ENCODE measurements around the gene DOK1.
"Not testable (repeated sequence)": the region's sequence is repeated elsewhere in the genome, so short reads cannot be mapped to it uniquely, and the experiment has no call there.

Gene DOK1

GRCh38 chr2:74548900-74549826 lies 5.4 kb upstream of the DOK1 start:
- DNase-seq = peak; percentile 40 to 63

DNA sequence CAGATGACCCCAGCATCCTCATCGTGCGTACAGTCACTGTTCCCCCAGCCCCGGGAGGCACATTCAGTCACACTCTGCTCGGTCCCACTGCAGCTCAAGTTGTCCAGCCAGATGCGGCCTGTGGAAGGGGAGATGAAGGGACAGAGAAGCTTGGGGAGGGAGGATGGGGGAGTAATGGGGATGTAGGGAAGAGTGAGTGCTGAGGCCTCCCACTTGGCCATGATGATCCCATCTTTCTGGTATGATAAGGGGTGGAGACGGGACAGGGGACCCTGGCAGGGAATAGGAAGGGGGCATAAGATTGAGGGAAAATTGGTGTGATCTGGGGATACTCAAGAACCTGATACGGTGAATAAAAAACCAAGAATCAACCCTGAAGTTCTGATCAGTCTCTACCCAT lies 4.3 kb upstream of the DOK1 start:
- no peak for DNase-seq

DNA sequence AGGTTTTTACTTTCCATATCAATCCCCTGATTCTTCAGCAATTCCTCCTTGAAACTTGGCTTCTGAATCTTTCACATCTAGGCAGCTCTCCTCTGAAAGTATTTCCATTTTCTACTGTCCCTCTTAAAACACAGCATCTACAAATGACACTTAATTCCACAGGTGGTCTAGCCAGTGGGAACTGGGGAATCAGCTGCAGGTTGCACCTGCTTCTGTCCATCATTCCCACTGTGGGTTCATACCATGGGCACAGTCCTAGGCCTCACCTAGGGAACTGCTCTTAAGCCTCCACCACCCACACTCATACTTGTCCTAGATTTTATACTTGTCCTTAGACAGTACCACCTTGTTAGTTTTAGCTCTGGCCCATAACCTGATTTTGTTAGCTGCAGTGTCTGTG lies 3.0 kb upstream of the DOK1 start:
- DNase-seq = no peak

- DNase-seq = no peak
Measured at GRCh38 chr2:74551942-74552913, 2.3 kb upstream of the DOK1 start.

GRCh38 chr2:74552914-74553811 lies 1.4 kb upstream of the DOK1 start:
- no peak for DNase-seq

- no peak for DNase-seq
Measured at GRCh38 chr2:74554820-74555531, 456 bp downstream of the DOK1 start.

- DNase-seq = no peak
Measured at GRCh38 chr2:74555610-74556103, 1.1 kb downstream of the DOK1 start.

DNA sequence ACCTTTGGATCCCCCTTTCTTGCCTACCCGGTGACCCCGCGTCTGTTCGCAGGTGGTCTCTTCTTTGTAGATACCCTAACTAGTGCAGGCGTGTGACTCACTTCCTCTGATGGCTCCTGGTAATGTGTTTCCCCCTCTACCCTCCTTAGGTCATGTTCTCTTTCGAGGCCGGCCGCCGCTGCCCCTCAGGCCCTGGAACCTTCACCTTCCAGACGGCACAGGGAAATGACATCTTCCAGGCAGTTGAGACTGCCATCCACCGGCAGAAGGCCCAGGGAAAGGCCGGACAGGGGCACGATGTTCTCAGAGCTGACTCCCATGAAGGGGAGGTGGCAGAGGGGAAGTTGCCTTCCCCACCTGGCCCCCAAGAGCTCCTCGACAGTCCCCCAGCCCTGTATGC lies 1.6 kb downstream of the DOK1 start:
- DNase-seq = no peak

DNA sequence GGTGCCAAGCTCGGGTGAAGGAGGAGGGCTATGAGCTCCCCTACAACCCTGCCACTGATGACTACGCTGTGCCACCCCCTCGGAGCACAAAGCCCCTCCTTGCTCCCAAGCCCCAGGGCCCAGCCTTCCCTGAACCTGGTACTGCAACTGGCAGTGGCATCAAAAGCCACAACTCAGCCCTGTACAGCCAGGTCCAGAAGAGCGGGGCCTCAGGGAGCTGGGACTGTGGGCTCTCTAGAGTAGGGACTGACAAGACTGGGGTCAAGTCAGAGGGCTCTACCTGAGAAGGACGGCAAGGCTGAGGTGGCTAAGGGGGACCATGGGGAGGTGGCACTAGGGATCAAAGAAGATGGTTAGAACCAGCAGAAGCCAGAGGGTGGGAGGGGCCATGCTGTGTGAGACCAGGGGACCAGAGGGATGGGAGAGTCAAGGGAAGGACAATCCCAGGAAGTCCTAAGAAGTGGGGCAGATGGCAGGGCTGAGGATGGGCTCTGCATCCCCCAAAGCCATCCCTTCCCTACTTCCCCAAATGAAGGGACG lies 2.4 kb downstream of the DOK1 start:
- no peak for DNase-seq

DNA sequence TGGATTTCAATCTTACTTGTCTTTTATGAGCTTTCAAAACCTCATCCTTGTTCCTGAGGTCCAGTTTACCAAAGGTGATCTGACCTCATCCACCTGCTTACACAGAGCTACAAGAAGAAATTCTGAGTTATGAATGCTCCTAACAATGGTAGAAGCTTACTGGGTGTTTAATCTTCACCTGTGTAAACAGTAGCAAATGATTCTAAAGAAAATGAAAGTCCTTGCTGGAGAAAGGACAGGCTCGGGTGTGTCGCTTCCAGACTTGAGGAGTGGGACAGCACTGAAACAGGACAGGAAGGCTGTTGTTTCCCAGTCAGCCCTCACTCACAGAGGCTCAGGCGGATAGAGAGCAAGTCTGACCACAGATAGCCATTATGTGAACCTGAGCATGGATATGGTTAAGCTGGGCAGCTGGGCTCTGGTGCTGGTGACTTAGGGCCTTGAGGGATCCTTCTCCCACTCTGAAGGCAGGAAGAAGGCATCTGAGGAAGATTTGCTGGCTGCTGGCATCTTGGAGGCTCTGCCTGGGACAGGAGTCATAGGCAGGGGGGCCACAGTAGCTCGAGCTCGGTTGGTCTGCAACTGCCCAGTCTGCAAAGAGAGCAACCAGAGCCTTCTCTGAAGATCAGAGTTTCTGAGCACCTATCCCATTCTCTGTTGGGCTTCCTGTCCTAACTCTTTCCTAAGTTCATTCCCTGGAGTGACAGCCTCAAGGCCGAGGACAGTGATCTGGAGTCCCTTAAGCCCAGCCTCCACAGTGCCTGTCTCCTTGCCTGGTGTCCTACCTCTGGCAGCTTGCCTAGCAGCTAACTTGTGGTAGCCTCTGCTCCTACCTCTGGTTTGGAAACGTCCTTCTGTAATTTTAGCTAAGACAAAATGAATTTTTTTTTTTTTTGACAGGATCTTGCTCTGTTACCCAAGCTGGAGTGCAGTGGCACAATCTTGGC lies 4.0 kb downstream of the DOK1 start:
- DNase-seq = no peak

GRCh38 chr2:74559912-74560311 lies 5.4 kb downstream of the DOK1 start:
- no peak for DNase-seq

DNA sequence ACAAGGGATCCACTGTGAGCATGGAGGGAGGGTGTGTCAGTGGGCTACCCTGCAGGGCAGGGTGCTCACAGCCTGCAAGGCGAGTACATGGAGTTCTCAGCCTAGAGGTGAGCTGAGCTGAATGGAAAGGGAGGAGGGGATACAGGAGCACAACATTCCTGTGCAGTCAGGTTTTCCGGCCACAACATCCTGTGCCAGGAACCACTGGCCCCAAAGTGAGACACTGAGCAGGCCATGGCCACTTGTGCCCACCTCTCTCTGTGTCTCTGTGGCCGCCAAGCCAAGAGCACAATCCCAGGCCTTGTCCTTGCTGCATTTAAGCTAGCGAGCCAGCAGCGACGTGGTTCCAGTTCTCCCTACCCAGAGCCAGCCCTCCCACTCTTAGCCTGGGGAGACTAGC lies 6.1 kb downstream of the DOK1 start:
- no peak for DNase-seq

GRCh38 chr2:74561022-74561421 lies 6.5 kb downstream of the DOK1 start:
- not testable (repeated sequence) for DNase-seq

DNA sequence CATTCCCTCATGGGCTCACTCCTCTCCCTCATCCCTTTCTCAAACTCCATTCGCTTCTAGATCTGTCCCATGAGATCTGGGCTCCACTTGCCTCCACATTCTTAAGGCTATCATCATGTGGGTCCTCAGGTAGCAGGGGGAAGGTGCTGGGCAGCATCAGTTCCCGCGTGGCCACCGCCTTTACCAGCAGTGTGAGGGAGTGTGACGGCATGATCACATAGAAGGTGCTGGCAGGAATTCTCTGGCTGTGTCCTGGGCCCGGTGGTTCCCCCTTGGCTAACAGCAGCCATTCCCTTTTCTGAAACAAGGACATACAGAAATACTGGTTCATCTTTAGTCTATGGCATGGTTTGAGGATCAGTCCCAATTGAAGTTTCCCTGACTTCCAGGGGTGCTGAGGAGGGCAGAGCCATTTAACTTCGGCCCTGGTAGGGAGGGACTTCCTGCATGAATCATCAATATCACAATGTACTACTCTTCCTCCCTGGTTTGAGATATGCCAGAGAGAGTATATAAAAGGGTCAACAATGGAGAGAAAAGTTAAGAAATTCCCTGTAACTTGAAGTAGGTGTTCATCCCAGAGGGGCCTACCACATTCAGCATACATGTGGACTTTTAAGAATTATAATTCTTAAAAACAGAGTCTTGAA lies 7.7 kb downstream of the DOK1 start:
- no peak for DNase-seq

GRCh38 chr2:74564222-74564621 lies 9.7 kb downstream of the DOK1 start:
- no peak for DNase-seq

DNA sequence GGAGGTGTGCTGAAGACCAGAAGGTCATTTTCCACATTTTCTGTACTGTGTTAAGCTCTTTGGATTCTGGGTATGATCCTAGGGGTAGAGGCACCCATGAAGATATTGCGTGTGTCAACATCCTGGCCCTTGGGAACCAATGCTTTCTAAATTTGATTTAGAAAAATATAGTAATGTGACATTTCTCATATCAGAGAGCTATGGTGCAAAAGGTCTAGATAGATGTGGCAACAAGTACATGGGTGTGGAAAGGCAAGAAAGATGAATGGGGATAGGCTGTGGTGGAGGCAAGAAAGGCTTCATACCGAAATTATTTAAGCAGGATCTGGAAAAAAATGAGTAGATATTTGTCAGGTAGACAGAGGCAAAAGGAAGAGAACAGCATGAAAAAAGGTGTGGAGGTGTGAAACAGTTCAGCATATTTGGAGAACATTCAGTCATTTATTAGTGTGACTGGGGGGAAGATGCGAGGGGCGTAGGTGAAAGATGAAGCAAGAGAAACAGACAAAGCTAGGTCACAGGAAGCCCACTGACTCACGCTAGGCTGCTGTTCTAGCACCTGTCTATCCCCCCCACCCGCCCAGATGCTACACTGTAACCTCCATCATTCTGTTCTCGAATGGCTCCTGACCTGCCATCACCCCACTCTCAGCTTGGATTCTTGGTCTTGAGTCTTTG lies 11.7 kb downstream of the DOK1 start:
- DNase-seq = no peak

DNA sequence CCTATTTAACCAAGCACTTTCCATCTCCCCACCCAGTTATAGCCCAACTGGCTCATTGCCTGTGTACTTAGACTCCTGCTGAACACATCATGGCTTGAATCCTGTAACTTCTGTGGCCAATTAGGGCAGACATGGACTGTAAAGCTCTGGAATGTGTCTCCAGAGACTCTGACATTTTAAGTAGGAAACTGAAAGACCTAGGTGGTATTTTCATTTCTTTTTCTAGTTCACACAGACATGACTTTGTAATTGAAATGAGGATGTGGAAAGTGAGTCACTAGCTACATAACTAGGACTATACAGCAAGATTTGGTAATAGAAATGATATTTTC lies 12.2 kb downstream of the DOK1 start:
- no peak for DNase-seq

- no peak for DNase-seq
Measured at GRCh38 chr2:74567881-74568280, 13.4 kb downstream of the DOK1 start.

DNA sequence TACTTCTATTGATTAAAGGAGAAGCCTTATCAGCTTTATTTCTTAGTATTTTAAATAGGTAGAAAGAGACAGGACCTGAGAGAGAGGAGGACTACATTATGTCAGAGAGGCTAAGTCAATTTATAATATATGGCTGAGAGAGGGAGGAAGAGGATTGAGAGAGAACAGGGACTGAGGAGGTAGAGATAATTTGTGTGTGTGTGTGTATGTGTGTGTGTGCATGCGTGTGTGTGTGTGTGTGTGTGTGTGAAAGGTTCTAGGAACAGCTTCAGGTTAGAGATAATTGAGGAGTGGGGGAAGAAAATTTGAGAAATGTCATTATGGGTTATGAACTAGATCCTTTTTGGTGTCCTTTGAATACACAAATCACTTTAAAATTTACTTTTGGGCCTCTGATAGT lies 15.2 kb downstream of the DOK1 start:
- DNase-seq = no peak

Measured in NCI-H1930 (cell line).